Panc1 (cell line): ENCODE measurements around the gene NME2.

Source experiments
- POLR2AphosphoS5 ChIP-seq: IDR thresholded peaks from 2 replicates; pipeline ENCODE4 v1.6.1; 2012; ENCODE audit warnings: mild to moderate bottlenecking, low read depth, low read length, moderate library complexity
- SIN3A ChIP-seq: IDR thresholded peaks from 2 replicates; pipeline ENCODE4 v1.6.1; 2012; ENCODE audit warnings: low read depth, mild to moderate bottlenecking, low read length, moderate library complexity, borderline replicate concordance; ENCODE audit not compliant: insufficient read depth
- TF ChIP-seq, protein P1 (sequence below): fragments of 450-650 bp; IDR thresholded peaks from 2 replicates; pipeline ENCODE4 v1.5.1; 2017; ENCODE audit warnings: mild to moderate bottlenecking
- TF ChIP-seq, protein P2 (sequence below), 2 experiments: IDR thresholded peaks; 2 replicates each; pipeline ENCODE4 v1.6.1; 2011 to 2012; ENCODE audit warnings: low read depth in 2 of 2, control low read depth in 1 of 2, low read length in 1 of 2, mild to moderate bottlenecking in 1 of 2, moderate library complexity in 1 of 2; ENCODE audit not compliant: insufficient read depth in 1 of 2

GRCh38 chr17:51169340-51169739 lies 3.1 kb downstream of the NME2 start:
- TF ChIP-seq, protein P1, sequence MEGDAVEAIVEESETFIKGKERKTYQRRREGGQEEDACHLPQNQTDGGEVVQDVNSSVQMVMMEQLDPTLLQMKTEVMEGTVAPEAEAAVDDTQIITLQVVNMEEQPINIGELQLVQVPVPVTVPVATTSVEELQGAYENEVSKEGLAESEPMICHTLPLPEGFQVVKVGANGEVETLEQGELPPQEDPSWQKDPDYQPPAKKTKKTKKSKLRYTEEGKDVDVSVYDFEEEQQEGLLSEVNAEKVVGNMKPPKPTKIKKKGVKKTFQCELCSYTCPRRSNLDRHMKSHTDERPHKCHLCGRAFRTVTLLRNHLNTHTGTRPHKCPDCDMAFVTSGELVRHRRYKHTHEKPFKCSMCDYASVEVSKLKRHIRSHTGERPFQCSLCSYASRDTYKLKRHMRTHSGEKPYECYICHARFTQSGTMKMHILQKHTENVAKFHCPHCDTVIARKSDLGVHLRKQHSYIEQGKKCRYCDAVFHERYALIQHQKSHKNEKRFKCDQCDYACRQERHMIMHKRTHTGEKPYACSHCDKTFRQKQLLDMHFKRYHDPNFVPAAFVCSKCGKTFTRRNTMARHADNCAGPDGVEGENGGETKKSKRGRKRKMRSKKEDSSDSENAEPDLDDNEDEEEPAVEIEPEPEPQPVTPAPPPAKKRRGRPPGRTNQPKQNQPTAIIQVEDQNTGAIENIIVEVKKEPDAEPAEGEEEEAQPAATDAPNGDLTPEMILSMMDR, result no peak
- TF ChIP-seq, protein P2, sequence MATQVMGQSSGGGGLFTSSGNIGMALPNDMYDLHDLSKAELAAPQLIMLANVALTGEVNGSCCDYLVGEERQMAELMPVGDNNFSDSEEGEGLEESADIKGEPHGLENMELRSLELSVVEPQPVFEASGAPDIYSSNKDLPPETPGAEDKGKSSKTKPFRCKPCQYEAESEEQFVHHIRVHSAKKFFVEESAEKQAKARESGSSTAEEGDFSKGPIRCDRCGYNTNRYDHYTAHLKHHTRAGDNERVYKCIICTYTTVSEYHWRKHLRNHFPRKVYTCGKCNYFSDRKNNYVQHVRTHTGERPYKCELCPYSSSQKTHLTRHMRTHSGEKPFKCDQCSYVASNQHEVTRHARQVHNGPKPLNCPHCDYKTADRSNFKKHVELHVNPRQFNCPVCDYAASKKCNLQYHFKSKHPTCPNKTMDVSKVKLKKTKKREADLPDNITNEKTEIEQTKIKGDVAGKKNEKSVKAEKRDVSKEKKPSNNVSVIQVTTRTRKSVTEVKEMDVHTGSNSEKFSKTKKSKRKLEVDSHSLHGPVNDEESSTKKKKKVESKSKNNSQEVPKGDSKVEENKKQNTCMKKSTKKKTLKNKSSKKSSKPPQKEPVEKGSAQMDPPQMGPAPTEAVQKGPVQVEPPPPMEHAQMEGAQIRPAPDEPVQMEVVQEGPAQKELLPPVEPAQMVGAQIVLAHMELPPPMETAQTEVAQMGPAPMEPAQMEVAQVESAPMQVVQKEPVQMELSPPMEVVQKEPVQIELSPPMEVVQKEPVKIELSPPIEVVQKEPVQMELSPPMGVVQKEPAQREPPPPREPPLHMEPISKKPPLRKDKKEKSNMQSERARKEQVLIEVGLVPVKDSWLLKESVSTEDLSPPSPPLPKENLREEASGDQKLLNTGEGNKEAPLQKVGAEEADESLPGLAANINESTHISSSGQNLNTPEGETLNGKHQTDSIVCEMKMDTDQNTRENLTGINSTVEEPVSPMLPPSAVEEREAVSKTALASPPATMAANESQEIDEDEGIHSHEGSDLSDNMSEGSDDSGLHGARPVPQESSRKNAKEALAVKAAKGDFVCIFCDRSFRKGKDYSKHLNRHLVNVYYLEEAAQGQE (IDR thresholded peaks at IDR 0.05; ENCODE audit: insufficient read depth in 1 of 2, low read depth in 2 of 2, low read length in 1 of 2), result no peak
- TF ChIP-seq SIN3A, result no peak
- no peak for TF ChIP-seq POLR2AphosphoS5
